SK-N-SH (cell line): Measurements from ENCODE around the gene HBA2.
"Not testable (repeated sequence)": the region's sequence is repeated elsewhere in the genome, so short reads cannot be mapped to it uniquely, and the experiment has no call there.

ENCODE experiments used
- EZH2phosphoT487 ChIP-seq: fragments of 200-600 bp; sonication (generic); IDR thresholded peaks from 2 replicates; pipeline ENCODE4 v1.6.1; 2017; ENCODE audit warnings: low read depth, mixed run types, mild to moderate bottlenecking, antibody characterized with exemption, moderate library complexity, borderline replicate concordance
- JUND ChIP-seq: IDR thresholded peaks from 2 replicates; pipeline ENCODE4 v1.4.0; 2012
- NRF1 ChIP-seq: IDR thresholded peaks from 2 replicates; pipeline ENCODE4 v1.6.1; 2012; ENCODE audit warnings: low read depth, mild to moderate bottlenecking, low read length
- TF ChIP-seq, protein P1 (sequence below): fragments of 200-600 bp; sonication (generic); IDR thresholded peaks from 2 replicates; pipeline ENCODE4 v1.6.1; 2017; ENCODE audit warnings: antibody characterized with exemption, mild to moderate bottlenecking, moderate library complexity
- TF ChIP-seq, protein P2 (sequence below): fragments of 150-350 bp; IDR thresholded peaks from 2 replicates; pipeline ENCODE4 v1.6.1; 2017; ENCODE audit warnings: antibody characterized with exemption, low read length, low read depth, borderline replicate concordance

DNA sequence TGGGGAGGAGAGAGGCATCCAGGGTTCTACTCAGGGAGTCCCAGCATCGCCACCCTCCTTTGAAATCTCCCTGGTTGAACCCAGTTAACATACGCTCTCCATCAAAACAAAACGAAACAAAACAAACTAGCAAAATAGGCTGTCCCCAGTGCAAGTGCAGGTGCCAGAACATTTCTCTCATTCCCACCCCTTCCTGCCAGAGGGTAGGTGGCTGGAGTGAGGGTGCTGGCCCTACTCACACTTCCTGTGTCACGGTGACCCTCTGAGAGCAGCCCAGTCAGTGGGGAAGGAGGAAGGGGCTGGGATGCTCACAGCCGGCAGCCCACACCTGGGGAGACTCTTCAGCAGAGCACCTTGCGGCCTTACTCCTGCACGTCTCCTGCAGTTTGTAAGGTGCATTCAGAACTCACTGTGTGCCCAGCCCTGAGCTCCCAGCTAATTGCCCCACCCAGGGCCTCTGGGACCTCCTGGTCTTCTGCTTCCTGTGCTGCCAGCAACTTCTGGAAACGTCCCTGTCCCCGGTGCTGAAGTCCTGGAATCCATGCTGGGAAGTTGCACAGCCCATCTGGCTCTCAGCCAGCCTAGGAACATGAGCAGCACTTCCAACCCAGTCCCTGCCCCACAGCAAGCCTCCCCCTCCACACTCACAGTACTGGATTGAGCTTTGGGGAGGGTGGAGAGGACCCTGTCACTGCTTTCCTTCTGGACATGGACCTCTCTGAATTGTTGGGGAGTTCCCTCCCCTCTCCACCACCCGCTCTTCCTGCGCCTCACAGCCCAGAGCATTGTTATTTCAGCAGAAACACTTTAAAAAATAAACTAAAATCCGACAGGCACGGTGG, 1.5 kb downstream of the HBA2 start:
- not testable (repeated sequence) for TF ChIP-seq EZH2phosphoT487, JUND, NRF1
- TF ChIP-seq, protein P1, sequence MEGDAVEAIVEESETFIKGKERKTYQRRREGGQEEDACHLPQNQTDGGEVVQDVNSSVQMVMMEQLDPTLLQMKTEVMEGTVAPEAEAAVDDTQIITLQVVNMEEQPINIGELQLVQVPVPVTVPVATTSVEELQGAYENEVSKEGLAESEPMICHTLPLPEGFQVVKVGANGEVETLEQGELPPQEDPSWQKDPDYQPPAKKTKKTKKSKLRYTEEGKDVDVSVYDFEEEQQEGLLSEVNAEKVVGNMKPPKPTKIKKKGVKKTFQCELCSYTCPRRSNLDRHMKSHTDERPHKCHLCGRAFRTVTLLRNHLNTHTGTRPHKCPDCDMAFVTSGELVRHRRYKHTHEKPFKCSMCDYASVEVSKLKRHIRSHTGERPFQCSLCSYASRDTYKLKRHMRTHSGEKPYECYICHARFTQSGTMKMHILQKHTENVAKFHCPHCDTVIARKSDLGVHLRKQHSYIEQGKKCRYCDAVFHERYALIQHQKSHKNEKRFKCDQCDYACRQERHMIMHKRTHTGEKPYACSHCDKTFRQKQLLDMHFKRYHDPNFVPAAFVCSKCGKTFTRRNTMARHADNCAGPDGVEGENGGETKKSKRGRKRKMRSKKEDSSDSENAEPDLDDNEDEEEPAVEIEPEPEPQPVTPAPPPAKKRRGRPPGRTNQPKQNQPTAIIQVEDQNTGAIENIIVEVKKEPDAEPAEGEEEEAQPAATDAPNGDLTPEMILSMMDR = not testable (repeated sequence)
- TF ChIP-seq, protein P2, sequence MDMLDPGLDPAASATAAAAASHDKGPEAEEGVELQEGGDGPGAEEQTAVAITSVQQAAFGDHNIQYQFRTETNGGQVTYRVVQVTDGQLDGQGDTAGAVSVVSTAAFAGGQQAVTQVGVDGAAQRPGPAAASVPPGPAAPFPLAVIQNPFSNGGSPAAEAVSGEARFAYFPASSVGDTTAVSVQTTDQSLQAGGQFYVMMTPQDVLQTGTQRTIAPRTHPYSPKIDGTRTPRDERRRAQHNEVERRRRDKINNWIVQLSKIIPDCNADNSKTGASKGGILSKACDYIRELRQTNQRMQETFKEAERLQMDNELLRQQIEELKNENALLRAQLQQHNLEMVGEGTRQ = not testable (repeated sequence)
